K562 (cell line): ENCODE measurements around the gene ZNF384. TPM values are rescaled to one million over a fixed set of nuclear protein-coding genes. Genes with fewer than 3 reads are reported as not detected.

Experiments
- DNMT1 ChIP-seq: fragments of 450-650 bp; IDR thresholded peaks from 2 replicates; pipeline ENCODE4 v1.6.1; 2016; ENCODE audit warnings: antibody characterized with exemption, mild to moderate bottlenecking
- ESRRB ChIP-seq: fragments of 250-450 bp; sonication (Bioruptor Pico); IDR thresholded peaks from 2 replicates; pipeline ENCODE4 v1.5.0; 2020; ENCODE audit warnings: mild to moderate bottlenecking, moderate library complexity, borderline replicate concordance
- MAZ ChIP-seq, 2 experiments: fragments of 450-650 bp in 1 of 2; sonication (generic) in 1 of 2; formaldehyde crosslinking; IDR thresholded peaks in 1 of 2; conservative IDR thresholded peaks in 1 of 2; 2 replicates each; pipeline versions ENCODE4 v1.4.0 to v1.5.0; 2020; ENCODE audit warnings: mild to moderate bottlenecking in 1 of 2, missing genetic modification reagents in 1 of 2
- MCM3 ChIP-seq: fragments of 450-650 bp; IDR thresholded peaks from 2 replicates; pipeline ENCODE4 v1.6.1; 2016
- MNT ChIP-seq, 2 experiments: fragments of 450-650 bp; conservative IDR thresholded peaks; 2 replicates each; pipeline ENCODE4 v1.6.1; 2017; ENCODE audit warnings: mild to moderate bottlenecking in 2 of 2, moderate library complexity in 2 of 2
- MTF1 ChIP-seq: fragments of 250-450 bp; sonication (Bioruptor Pico); IDR thresholded peaks from 2 replicates; pipeline ENCODE4 v1.9.0; 2021; ENCODE audit warnings: moderate library complexity, mild to moderate bottlenecking, inconsistent platforms, borderline replicate concordance
- SPI1 ChIP-seq: IDR thresholded peaks from 2 replicates; pipeline ENCODE4 v1.6.1; 2011; ENCODE audit warnings: low read depth, low read length, control low read depth, borderline replicate concordance
- THAP12 ChIP-seq: fragments of 250-450 bp; sonication (Bioruptor Pico); IDR thresholded peaks from 2 replicates; pipeline ENCODE4 v1.9.0; 2021; ENCODE audit warnings: mild to moderate bottlenecking, inconsistent platforms
- YBX1 ChIP-seq: fragments of 450-650 bp; IDR thresholded peaks from 2 replicates; pipeline ENCODE4 v1.7.1; 2016; ENCODE audit warnings: mild to moderate bottlenecking
- ZBTB33 ChIP-seq: sonication (generic); formaldehyde crosslinking; IDR thresholded peaks from 2 replicates; pipeline ENCODE4 v1.8.1; 2023; ENCODE audit warnings: mild to moderate bottlenecking, missing genetic modification reagents
- ZFX ChIP-seq: sonication (generic); formaldehyde crosslinking; IDR thresholded peaks from 2 replicates; pipeline ENCODE4 v1.8.0; 2022; ENCODE audit warnings: mild to moderate bottlenecking, missing genetic modification reagents, moderate library complexity
- polyA plus RNA-seq, 8 experiments: library from polyadenylated mRNA; depleted of rRNA in 4 of 8; stranded (reverse) in 5 of 8; unstranded in 3 of 8; fragments of >200 nt; fragmentation: Nextera tagmentation in 2 of 8; fragmentation: Illumina TruSeq in 1 of 8; extraction: Ambion mirVana in 2 of 8; extraction: Trizol in 1 of 8; gene quantifications; 2 replicates each; pipeline versions ENCODE4 v1.2.1 to v1.2.3, GENCODE V29; 2011 to 2014; ENCODE audit warnings: inconsistent platforms in 1 of 8, missing spikeins in 1 of 8
- total RNA-seq, 7 experiments: library from RNA; depleted of rRNA in 6 of 7; stranded (reverse); fragments of >200 nt in 6 of 7; fragmentation: Illumina TruSeq in 2 of 7; extraction: Trizol in 2 of 7; gene quantifications; 2 replicates each; pipeline versions ENCODE4 v1.2.1 to v1.2.3, GENCODE V29; 2011 to 2021; ENCODE audit warnings: low replicate concordance in 1 of 7
- TF ChIP-seq, protein P1 (sequence below): fragments of 250-450 bp; sonication (Bioruptor Pico); IDR thresholded peaks from 2 replicates; pipeline ENCODE4 v1.4.0; 2020
- TF ChIP-seq, protein P2 (sequence below): fragments of 450-650 bp; IDR thresholded peaks from 2 replicates; pipeline ENCODE4 v1.6.1; 2016

The ZNF384 gene
- total and polyA plus RNA-seq, 9 of the 15 experiments (the other 6 are each of a cell fraction or from before 2014, with no cell fraction given) = 0.36 to 64.8 (median 21.3) TPM

DNA sequence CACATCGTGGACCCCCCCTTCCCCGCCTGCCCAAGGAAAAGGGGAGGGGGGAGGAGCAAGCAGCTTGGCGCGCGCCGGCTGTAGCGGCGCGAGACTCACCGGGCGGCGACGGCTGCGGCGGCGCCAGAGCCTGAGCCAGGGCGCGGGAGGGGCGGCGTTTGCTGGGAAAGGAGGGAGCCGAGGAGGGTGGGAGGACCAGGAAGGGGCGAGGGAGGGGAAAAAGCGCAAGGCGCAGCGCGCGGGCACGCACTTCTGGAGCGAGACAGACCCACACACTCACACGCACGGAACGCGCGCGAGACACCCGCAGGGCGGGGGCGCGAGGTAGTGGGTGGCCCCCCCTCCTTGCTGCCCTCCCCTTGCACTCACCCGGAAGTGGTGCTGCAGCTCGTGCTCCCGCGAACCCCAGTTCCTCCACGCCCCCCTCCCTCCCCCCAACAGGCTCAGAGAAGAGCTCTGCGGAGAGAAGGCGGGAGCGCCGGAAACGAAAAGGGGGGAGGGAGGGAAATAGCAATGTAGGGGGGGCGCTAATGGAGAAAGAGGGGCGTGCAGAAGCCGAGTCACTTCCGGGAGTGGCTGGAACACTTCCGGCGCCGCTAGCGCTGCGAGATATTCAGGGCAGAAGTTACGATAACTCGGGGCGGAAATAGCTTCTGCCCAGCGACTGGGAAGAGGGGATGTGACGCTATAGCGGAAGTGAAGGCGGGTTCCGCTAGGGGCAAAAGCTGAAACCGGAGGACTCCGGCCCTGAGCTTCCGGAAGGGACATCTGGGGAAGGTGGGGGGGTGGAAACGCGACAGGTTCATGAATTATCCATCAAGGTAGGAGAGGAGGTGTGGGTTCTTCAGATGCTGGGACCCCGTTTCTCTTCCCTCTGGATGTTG lies at the start of gene ZNF384 (continued):
- TF ChIP-seq, protein P1, sequence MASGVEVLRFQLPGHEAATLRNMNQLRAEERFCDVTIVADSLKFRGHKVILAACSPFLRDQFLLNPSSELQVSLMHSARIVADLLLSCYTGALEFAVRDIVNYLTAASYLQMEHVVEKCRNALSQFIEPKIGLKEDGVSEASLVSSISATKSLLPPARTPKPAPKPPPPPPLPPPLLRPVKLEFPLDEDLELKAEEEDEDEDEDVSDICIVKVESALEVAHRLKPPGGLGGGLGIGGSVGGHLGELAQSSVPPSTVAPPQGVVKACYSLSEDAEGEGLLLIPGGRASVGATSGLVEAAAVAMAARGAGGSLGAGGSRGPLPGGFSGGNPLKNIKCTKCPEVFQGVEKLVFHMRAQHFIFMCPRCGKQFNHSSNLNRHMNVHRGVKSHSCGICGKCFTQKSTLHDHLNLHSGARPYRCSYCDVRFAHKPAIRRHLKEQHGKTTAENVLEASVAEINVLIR (CRISPR knock-in tag) = peak; percentile 91
- TF ChIP-seq YBX1 = no peak
- TF ChIP-seq MAZ (CRISPR knock-in tag; conservative IDR thresholded peaks at IDR 0.05 in 1 of 2, IDR thresholded peaks at IDR 0.05 in 1 of 2) = peak; percentile 93 to 95
- TF ChIP-seq ESRRB = no peak
- TF ChIP-seq DNMT1 = 0 out of 2 replicates have a peak, but pooled peaks have one; percentile 8
- TF ChIP-seq, protein P2, sequence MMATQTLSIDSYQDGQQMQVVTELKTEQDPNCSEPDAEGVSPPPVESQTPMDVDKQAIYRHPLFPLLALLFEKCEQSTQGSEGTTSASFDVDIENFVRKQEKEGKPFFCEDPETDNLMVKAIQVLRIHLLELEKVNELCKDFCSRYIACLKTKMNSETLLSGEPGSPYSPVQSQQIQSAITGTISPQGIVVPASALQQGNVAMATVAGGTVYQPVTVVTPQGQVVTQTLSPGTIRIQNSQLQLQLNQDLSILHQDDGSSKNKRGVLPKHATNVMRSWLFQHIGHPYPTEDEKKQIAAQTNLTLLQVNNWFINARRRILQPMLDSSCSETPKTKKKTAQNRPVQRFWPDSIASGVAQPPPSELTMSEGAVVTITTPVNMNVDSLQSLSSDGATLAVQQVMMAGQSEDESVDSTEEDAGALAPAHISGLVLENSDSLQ = peak; percentile 80
- TF ChIP-seq MTF1 = no peak
- 0 out of 2 replicates have a peak, but pooled peaks have one; percentile 7 for TF ChIP-seq ZBTB33
- peak; percentile 56 for TF ChIP-seq THAP12 (CRISPR knock-in tag)
- peak; percentile 42; the same call in 1 of the 2 replicates for TF ChIP-seq ZFX (CRISPR knock-in tag)
- TF ChIP-seq MCM3 = no peak
- TF ChIP-seq SPI1 = peak; percentile 61; the same call in 1 of the 2 replicates
- peak; percentile 85 to 92 for TF ChIP-seq MNT (conservative IDR thresholded peaks at IDR 0.05)
